Activated CD4-positive, alpha-beta T cell treated with anti-CD3 and anti-CD28 coated beads, Interleukin-2, Interleukin-4, amounts not matched to agents 100 ng/mL and 50 ng/mL, durations not matched to agents 16 hours and 8 hours (primary cell): ENCODE results near the gene CREB3L1.

Source experiments
- DNase-seq: peaks from one replicate; pipeline ENCODE4 v3.0.0-alpha.2; 2020; ENCODE audit warnings: low spot score

The CREB3L1 gene

DNA sequence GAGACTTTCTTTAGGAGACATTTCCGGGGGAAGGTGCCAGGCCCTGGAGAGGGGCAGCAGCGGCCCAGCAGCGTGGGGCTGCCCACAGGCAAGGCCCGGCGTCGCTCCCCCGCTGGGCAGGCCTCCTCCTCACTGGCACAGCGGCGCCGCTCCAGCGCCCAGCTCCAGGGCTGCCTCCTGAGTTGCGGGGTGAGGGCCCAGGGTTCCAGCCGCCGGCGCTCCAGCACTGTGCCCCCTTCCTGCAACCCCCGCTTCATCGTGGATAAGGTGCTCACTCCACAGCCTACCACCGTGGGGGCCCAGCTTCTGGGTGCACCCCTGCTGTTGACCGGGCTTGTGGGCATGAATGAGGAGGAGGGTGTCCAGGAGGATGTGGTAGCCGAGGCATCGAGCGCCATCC lies 88.8 kb downstream of the CREB3L1 start:
- no peak for DNase-seq

DNA sequence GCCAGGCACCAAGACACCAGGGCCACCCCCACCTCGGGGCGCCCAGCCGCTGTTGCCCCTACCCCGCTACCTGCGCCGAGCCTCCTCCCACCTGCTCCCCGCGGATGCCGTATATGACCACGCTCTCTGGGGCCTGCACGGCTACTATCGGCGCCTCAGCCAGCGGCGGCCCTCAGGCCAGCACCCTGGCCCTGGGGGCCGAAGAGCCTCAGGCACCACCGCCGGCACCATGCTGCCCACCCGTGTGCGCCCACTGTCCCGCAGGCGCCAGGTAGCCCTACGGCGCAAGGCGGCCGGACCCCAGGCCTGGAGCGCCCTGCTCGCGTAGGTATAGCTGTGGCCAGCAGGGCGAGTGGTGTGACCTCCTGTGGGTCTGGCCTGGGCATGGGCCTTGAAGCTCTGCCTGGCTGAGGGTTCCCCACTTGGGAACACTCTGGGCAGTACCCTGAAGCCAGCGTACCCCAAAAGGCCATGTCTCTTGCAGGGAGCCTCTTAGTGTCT lies 89.2 kb downstream of the CREB3L1 start:
- no peak for DNase-seq

DNA sequence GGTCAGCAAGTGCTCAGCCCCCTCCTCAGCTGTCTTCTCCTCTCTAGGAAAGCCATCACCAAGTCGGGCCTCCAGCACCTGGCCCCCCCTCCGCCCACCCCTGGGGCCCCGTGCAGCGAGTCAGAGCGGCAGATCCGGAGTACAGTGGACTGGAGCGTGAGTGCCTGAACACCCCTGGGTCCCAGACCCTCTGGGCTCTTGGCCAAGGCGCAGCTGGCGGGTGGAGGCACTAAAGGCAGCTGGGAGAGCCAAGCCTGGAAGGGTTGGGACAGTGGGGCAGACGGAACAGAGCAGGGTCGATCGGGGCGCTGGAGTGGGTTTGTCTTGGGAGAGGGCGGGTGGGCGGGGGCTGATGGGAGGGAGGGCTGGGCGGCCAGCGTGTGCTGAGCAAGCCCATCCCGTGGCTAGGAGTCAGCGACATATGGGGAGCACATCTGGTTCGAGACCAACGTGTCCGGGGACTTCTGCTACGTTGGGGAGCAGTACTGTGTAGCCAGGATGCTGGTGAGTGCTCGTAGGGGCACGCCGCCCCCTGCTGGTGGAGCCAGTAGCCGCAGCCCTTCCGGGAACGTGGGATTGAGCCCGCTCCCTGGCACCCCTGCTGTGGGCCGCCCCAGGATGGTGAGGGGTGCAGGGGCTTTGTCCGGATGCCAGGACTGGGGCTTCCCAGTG lies 89.9 kb downstream of the CREB3L1 start:
- DNase-seq = peak; percentile 68

DNA sequence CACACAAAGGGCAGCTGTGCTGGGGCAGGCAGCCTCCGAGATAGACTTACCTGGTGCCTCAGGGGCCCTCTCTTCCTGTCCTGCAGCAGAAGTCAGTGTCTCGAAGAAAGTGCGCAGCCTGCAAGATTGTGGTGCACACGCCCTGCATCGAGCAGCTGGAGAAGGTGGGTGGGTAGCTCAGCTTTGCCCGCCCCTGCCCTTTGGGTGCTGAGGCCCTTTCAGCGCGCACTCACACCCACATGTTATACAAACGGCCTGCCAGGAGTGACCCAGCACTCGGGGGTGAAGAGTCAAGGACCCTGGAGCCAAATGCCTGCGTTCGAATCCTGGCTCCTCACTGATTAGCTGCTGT lies 90.4 kb downstream of the CREB3L1 start:
- DNase-seq = no peak

DNA sequence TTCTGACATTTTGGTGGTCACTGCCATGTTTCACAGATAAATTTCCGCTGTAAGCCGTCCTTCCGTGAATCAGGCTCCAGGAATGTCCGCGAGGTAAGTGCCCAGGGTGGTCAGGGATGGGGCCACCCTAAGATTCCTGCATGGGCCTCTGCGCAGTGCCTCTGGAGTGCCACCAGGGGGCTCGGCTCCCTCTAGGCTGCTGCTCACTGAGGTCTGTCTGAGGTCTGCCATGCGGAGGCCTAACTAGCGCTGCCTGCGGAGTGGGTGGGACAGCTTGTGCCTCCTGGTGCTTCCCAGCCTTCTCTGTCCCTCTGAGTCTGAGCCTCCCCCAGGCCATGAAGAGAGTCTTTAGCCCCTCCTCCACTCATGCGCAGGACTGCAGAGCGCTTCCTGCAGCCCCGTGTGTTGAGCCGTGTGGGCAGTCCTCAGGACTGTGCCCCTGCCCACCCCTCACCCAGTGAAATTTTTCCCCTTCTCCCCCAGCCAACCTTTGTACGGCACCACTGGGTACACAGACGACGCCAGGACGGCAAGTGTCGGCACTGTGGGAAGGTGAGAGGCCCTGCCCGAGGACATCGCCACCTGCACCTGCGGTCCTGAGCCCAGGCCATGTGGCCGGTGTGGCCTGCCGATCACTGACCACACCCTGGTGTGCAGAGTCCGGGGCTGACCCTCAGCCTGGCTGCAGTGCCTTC lies 92.1 kb downstream of the CREB3L1 start:
- peak; percentile 62 for DNase-seq

DNA sequence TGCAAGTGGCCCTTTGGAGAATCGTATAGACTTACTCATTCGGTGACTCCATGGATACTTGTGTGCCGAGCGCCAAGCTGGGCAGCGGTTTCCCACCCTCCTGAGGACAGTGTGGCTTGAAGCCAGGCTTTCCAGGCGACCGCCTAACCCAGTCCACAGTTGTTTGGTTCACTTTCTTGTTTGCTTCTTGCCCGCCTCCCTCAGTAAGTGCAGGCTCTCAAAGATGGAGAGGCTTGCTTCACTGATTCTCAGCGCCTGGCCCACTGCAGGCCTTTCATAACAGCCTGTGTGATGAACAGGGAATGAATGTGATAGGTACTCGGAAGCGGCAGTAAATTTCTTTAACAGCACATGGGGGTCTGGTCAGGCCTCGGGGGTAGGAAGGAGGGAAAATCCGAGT lies 92.8 kb downstream of the CREB3L1 start:
- DNase-seq = no peak
